K562 (cell line): ENCODE results near the gene RNASEH2A. TPM values are rescaled to one million over a fixed set of nuclear protein-coding genes. Genes with fewer than 3 reads are reported as not detected.
A peak's percentile ranks its signal among the peaks of the same experiment; 100 is the strongest.

Experiments used
- CBFB ChIP-seq: sonication (generic); formaldehyde crosslinking; IDR thresholded peaks from 2 replicates; pipeline ENCODE4 v1.4.0; 2020; ENCODE audit warnings: mild to moderate bottlenecking, missing genetic modification reagents
- CHD7 ChIP-seq: fragments of 200-600 bp; sonication (generic); IDR thresholded peaks from one replicate; pipeline ENCODE4 v1.6.1; 2012; ENCODE audit warnings: mild to moderate bottlenecking, low read depth, low read length, inconsistent platforms
- ELF2 ChIP-seq: fragments of 250-450 bp; sonication (Bioruptor Pico); IDR thresholded peaks from 2 replicates; pipeline ENCODE4 v1.5.0; 2021; ENCODE audit warnings: mild to moderate bottlenecking
- FOXK1 ChIP-seq: sonication (generic); formaldehyde crosslinking; IDR thresholded peaks from 2 replicates; pipeline ENCODE4 v1.8.0; 2022; ENCODE audit warnings: missing genetic modification reagents, mild to moderate bottlenecking, borderline replicate concordance
- NR2C1 ChIP-seq, 2 experiments: fragments of 450-650 bp; IDR thresholded peaks; 2 replicates each; pipeline ENCODE4 v1.6.1; 2017; ENCODE audit warnings: mild to moderate bottlenecking in 2 of 2, antibody characterized with exemption in 1 of 2, inconsistent platforms in 1 of 2, missing compliant biosample characterization in 1 of 2, missing genetic modification characterization in 1 of 2
- POLR2A ChIP-seq: fragments of 450-650 bp; conservative IDR thresholded peaks from 2 replicates; pipeline ENCODE4 v1.6.1; 2016
- PURB ChIP-seq: sonication (generic); formaldehyde crosslinking; IDR thresholded peaks from 2 replicates; pipeline ENCODE4 v1.9.0; 2021; ENCODE audit warnings: low read depth, mild to moderate bottlenecking, missing genetic modification reagents
- RBM25 ChIP-seq: fragments of 200-400 bp; formaldehyde crosslinking; IDR thresholded peaks from 2 replicates; pipeline ENCODE4 v1.6.1; 2018; ENCODE audit warnings: low read length, low read depth, moderate library complexity; ENCODE audit not compliant: severe bottlenecking
- SAFB2 ChIP-seq: fragments of 200-400 bp; formaldehyde crosslinking; IDR thresholded peaks from 2 replicates; pipeline ENCODE4 v1.6.1; 2018; ENCODE audit warnings: borderline replicate concordance, low read length, low read depth, moderate library complexity; ENCODE audit not compliant: severe bottlenecking
- SIN3A ChIP-seq, 2 experiments: fragments of 150-350 bp in 1 of 2; IDR thresholded peaks; 2 replicates each; pipeline ENCODE4 v1.6.1; 2011 to 2016; ENCODE audit warnings: borderline replicate concordance in 2 of 2, low read depth in 2 of 2, low read length in 2 of 2, mild to moderate bottlenecking in 2 of 2, moderate library complexity in 2 of 2; ENCODE audit not compliant: control insufficient read depth in 1 of 2
- SMAD2 ChIP-seq: fragments of 150-350 bp; IDR thresholded peaks from 2 replicates; pipeline ENCODE4 v1.6.1; 2014; ENCODE audit warnings: low read depth, mild to moderate bottlenecking, low read length
- SNIP1 ChIP-seq: fragments of 450-650 bp; IDR thresholded peaks from 2 replicates; pipeline ENCODE4 v1.7.1; 2017; ENCODE audit warnings: low read depth, mild to moderate bottlenecking
- SPI1 ChIP-seq: IDR thresholded peaks from 2 replicates; pipeline ENCODE4 v1.6.1; 2011; ENCODE audit warnings: low read depth, low read length, control low read depth, borderline replicate concordance
- TARDBP ChIP-seq: fragments of 450-650 bp; IDR thresholded peaks from 2 replicates; pipeline ENCODE4 v1.6.1; 2016
- U2AF2 ChIP-seq: fragments of 200-400 bp; formaldehyde crosslinking; optimal IDR thresholded peaks from 2 replicates; pipeline ENCODE3; 2017; ENCODE audit warnings: low read depth, mild to moderate bottlenecking, low read length
- polyA plus RNA-seq, 8 experiments: library from polyadenylated mRNA; depleted of rRNA in 4 of 8; stranded (reverse) in 5 of 8; unstranded in 3 of 8; fragments of >200 nt; fragmentation: Nextera tagmentation in 2 of 8; fragmentation: Illumina TruSeq in 1 of 8; extraction: Ambion mirVana in 2 of 8; extraction: Trizol in 1 of 8; gene quantifications; 2 replicates each; pipeline versions ENCODE4 v1.2.1 to v1.2.3, GENCODE V29; 2011 to 2014; ENCODE audit warnings: inconsistent platforms in 1 of 8, missing spikeins in 1 of 8
- total RNA-seq, 7 experiments: library from RNA; depleted of rRNA in 6 of 7; stranded (reverse); fragments of >200 nt in 6 of 7; fragmentation: Illumina TruSeq in 2 of 7; extraction: Trizol in 2 of 7; gene quantifications; 2 replicates each; pipeline versions ENCODE4 v1.2.1 to v1.2.3, GENCODE V29; 2011 to 2021; ENCODE audit warnings: low replicate concordance in 1 of 7

The RNASEH2A gene
- total and polyA plus RNA-seq, 9 of the 15 experiments (the other 6 are each of a cell fraction or from before 2014, with no cell fraction given): 22.3 to 78.0 (median 61.7) TPM

- no peak for TF ChIP-seq SIN3A (IDR thresholded peaks at IDR 0.05; ENCODE audit: borderline replicate concordance in 2 of 2, control insufficient read depth in 1 of 2, low read depth in 2 of 2, low read length in 2 of 2)
- TF ChIP-seq SNIP1: no peak
- TF ChIP-seq CBFB: no peak
- TF ChIP-seq RBM25: peak; percentile 71
- TF ChIP-seq SAFB2: no peak
- no peak for TF ChIP-seq PURB (CRISPR knock-in tag)
- no peak for TF ChIP-seq ELF2 (CRISPR knock-in tag)
- no peak for TF ChIP-seq TARDBP
- TF ChIP-seq CHD7: no peak
- no peak for TF ChIP-seq SMAD2
- no peak for TF ChIP-seq U2AF2
- TF ChIP-seq NR2C1 (IDR thresholded peaks at IDR 0.05): no peak
- no peak for TF ChIP-seq NR2C1 (tag; IDR thresholded peaks at IDR 0.05)
- TF ChIP-seq FOXK1: no peak
- TF ChIP-seq POLR2A: 0 out of 2 replicates have a peak, but pooled peaks have one; percentile 29
- TF ChIP-seq SPI1: no peak
These were observed 17.1 kb upstream of the RNASEH2A start (continued) for GRCh38 chr19:12789098-12789903.
